MCF 10A (cell line): Measurements from ENCODE around the gene PRR15L. TPM values are rescaled to one million over a fixed set of nuclear protein-coding genes. Genes with fewer than 3 reads are reported as not detected.

ENCODE experiments used
- BruUV-seq: library from RNA; stranded (reverse); fragments of 400-500 nt; replicated peaks from 2 replicates; lab custom pipeline; 2021; lab: Mats Ljungman, UMichigan
- CTCF ChIA-PET: fragments of 300-600 bp; sonication (Branson Sonifier 250); formaldehyde crosslinking; extraction: SDS; loops from one replicate; lab custom pipeline; 2021; ENCODE audit warnings: antibody characterized with exemption, inconsistent platforms; lab: Yijun Ruan, JAX
- POLR2A ChIA-PET: fragments of 300-600, 350-650 bp; sonication (Branson Sonifier 250); formaldehyde crosslinking; extraction: SDS; loops from one replicate; lab custom pipeline; 2020; ENCODE audit warnings: antibody characterized with exemption, inconsistent platforms; lab: Yijun Ruan, JAX
- DNase-seq: peaks from one replicate; pipeline ENCODE4 v3.0.0-alpha.2; 2018; ENCODE audit not compliant: unreplicated experiment
- H3K27ac Mint-ChIP-seq: one replicate; pipeline ENCODE4 v1.8.0; 2022; ENCODE audit warnings: mild to moderate bottlenecking, low read depth, mixed read lengths; ENCODE audit not compliant: unreplicated experiment
- H3K27me3 Mint-ChIP-seq: one replicate; pipeline ENCODE4 v1.8.0; 2022; ENCODE audit warnings: mixed read lengths; ENCODE audit not compliant: insufficient read depth, unreplicated experiment
- H3K36me3 Mint-ChIP-seq: one replicate; pipeline ENCODE4 v1.8.0; 2022; ENCODE audit warnings: mild to moderate bottlenecking, moderate library complexity, mixed read lengths; ENCODE audit not compliant: insufficient read depth, unreplicated experiment
- H3K4me1 Mint-ChIP-seq: one replicate; pipeline ENCODE4 v1.8.0; 2022; ENCODE audit warnings: mixed read lengths; ENCODE audit not compliant: insufficient read depth, unreplicated experiment
- H3K4me3 Mint-ChIP-seq: one replicate; pipeline ENCODE4 v1.8.0; 2022; ENCODE audit warnings: mild to moderate bottlenecking, moderate library complexity, mixed read lengths; ENCODE audit not compliant: unreplicated experiment
- H3K9me3 Mint-ChIP-seq: one replicate; pipeline ENCODE4 v1.8.0; 2022; ENCODE audit warnings: mixed read lengths; ENCODE audit not compliant: unreplicated experiment
- CTCF ChIP-seq: fragments of 200-600 bp; IDR thresholded peaks from one replicate; pipeline ENCODE4 v1.8.0; 2022; ENCODE audit warnings: antibody characterized with exemption, mild to moderate bottlenecking; ENCODE audit not compliant: unreplicated experiment
- intact Hi-C: fragments of 100-400 bp; cut with micrococcal nuclease; formaldehyde crosslinking; loops from 2 replicates; pipeline ENCODE4 v1.14.1; 2022
- total RNA-seq: library from RNA; stranded (reverse); gene quantifications from 2 replicates; pipeline ENCODE4 v1.2.3, GENCODE V29; 2022

Gene PRR15L
- total RNA-seq, 1 experiment from 2014 or later: not detected

- H3K4me1 Mint-ChIP-seq: peaks cover 20% of the 10 kb centered on the region
- H3K4me3 Mint-ChIP-seq: no peak overlapping the region
- no peak overlapping the region for H3K27ac Mint-ChIP-seq
- no TSS peak for BruUV-seq
- peaks cover 26% of the 10 kb centered on the region for H3K36me3 Mint-ChIP-seq
- no peaks in the 10 kb centered on the region for H3K9me3 Mint-ChIP-seq
- ChIA-PET POLR2A (interaction anchor here (1.0 to 1.2 kb wide), 4 partner anchors 13 to 192 kb away, joined by 3 to 4 read pairs (median 3); partner anchors contain the start of genes PNPO and SP2), CTCF (interaction anchor here (0.6 to 0.9 kb wide), 3 partner anchors 41 to 67 kb away, joined by 3 to 4 read pairs (median 4); no protein-coding TSS in a partner anchor)
- TF ChIP-seq CTCF: no peak
- intact Hi-C loops: no loop called here
- DNase-seq: no peak
- no peaks in the 10 kb centered on the region for H3K27me3 Mint-ChIP-seq
Measured at GRCh38 chr17:47907932-47908562, 49.6 kb downstream of the PRR15L start.

GRCh38 chr17:47906443-47906842 is 51.2 kb downstream of the PRR15L start:
- no TSS peak for BruUV-seq
- DNase-seq: no peak
- Mint-ChIP-seq H3K27me3 (no peaks in the 10 kb centered on the region), H3K36me3 (peaks cover 21% of the 10 kb centered on the region), H3K4me1 (peaks cover 30% of the 10 kb centered on the region), H3K27ac (peak overlapping the region; percentile 21), H3K4me3 (no peak overlapping the region), H3K9me3 (no peaks in the 10 kb centered on the region)
- intact Hi-C loops: no loop called here
- POLR2A ChIA-PET: interaction anchor here (0.7 to 2.1 kb wide), 4 partner anchors 17 to 260 kb away, joined by 3 to 12 read pairs (median 5); partner anchors contain the start of genes LRRC46 and MRPL10
- CTCF ChIA-PET: interaction anchor here (1.1 kb wide), 1 partner anchor 35 kb away, joined by 7 read pairs; the partner anchor contains the start of gene PNPO
- TF ChIP-seq CTCF: no peak

- peaks cover 30% of the 10 kb centered on the region for H3K4me1 Mint-ChIP-seq
- intact Hi-C loops: no loop called here
- peak; percentile 33 for DNase-seq
- BruUV-seq: no TSS peak
- H3K4me3 Mint-ChIP-seq: no peak overlapping the region
- CTCF ChIA-PET: interaction anchor here (0.6 to 1.8 kb wide), 9 partner anchors 10 to 193 kb away, joined by 3 to 9 read pairs (median 3); partner anchors contain the start of genes CDK5RAP3 and PNPO
- peak overlapping the region; percentile 21 for H3K27ac Mint-ChIP-seq
- POLR2A ChIA-PET: interaction anchor here (0.5 to 2.4 kb wide), 15 partner anchors 8 to 162 kb away, joined by 3 to 30 read pairs (median 5); partner anchors contain the start of genes CDK5RAP3, LRRC46, MRPL10 and PNPO
- peaks cover 26% of the 10 kb centered on the region for H3K36me3 Mint-ChIP-seq
- H3K9me3 Mint-ChIP-seq: no peaks in the 10 kb centered on the region
- no peaks in the 10 kb centered on the region for H3K27me3 Mint-ChIP-seq
- TF ChIP-seq CTCF: no peak
Measured at GRCh38 chr17:47905221-47905733, 52.4 kb downstream of the PRR15L start.

GRCh38 chr17:47902039-47902744 is 55.5 kb downstream of the PRR15L start:
- Mint-ChIP-seq H3K9me3 (no peaks in the 10 kb centered on the region), H3K36me3 (peaks cover 17% of the 10 kb centered on the region), H3K27me3 (no peaks in the 10 kb centered on the region), H3K27ac (peak overlapping the region; percentile 3), H3K4me3 (no peak overlapping the region), H3K4me1 (peaks cover 38% of the 10 kb centered on the region)
- BruUV-seq: no TSS peak
- no peak for DNase-seq
- TF ChIP-seq CTCF: no peak
- intact Hi-C loops: no loop called here
- POLR2A ChIA-PET: interaction anchor here (0.8 kb wide), 1 partner anchor 41 kb away, joined by 4 read pairs; no protein-coding TSS in a partner anchor
- CTCF ChIA-PET: interaction anchor here (0.7 kb wide), 1 partner anchor 45 kb away, joined by 3 read pairs; no protein-coding TSS in a partner anchor
